ENCODE data around the gene MAGIX. TPM values are rescaled to one million over a fixed set of nuclear protein-coding genes. Genes with fewer than 3 reads are reported as not detected.

Gene MAGIX
- total RNA-seq, 2 experiments from 2014 or later, result 0.89 to 0.93 TPM

GRCh38 chrX:49166914-49167739 lies 4.6 kb downstream of the MAGIX start:
- Mint-ChIP-seq H3K9me3 (no peaks in the 10 kb centered on the region), H3K27ac (peak overlapping the region; percentile 86), H3K36me3 (ENCODE audit: low read depth) (no peaks in the 10 kb centered on the region), H3K4me1 (ENCODE audit: low read depth) (peaks cover 32% of the 10 kb centered on the region), H3K27me3 (no peaks in the 10 kb centered on the region), H3K4me3 (peak overlapping the region; percentile 80)
- H3K36me3 ChIP-seq (ENCODE audit: insufficient read depth, low read length), result no peaks in the 10 kb centered on the region
- POLR2A ChIA-PET, result interaction anchor here (0.7 to 6.0 kb wide), 15 partner anchors 8 to 593 kb away, joined by 3 to 50 read pairs (median 4); partner anchors contain the start of genes GRIPAP1, OTUD5, PRAF2 and RBM3
- peak in 13 of 14 experiments; percentile 30 to 86 (median 61) for DNase-seq
- no peaks in the 10 kb centered on the region for H3K27me3 ChIP-seq (ENCODE audit: control insufficient read depth in 1 of 2, insufficient read depth in 2 of 2, low read length in 2 of 2)
- peaks cover 59% of the 10 kb centered on the region for H3K4me1 ChIP-seq (ENCODE audit: insufficient read depth, low read length)
- CTCF ChIA-PET, result interaction anchor here (0.8 to 3.2 kb wide), 4 partner anchors 11 to 60 kb away, joined by 3 to 15 read pairs (median 6); no protein-coding TSS in a partner anchor
- TF ChIP-seq, protein P1, sequence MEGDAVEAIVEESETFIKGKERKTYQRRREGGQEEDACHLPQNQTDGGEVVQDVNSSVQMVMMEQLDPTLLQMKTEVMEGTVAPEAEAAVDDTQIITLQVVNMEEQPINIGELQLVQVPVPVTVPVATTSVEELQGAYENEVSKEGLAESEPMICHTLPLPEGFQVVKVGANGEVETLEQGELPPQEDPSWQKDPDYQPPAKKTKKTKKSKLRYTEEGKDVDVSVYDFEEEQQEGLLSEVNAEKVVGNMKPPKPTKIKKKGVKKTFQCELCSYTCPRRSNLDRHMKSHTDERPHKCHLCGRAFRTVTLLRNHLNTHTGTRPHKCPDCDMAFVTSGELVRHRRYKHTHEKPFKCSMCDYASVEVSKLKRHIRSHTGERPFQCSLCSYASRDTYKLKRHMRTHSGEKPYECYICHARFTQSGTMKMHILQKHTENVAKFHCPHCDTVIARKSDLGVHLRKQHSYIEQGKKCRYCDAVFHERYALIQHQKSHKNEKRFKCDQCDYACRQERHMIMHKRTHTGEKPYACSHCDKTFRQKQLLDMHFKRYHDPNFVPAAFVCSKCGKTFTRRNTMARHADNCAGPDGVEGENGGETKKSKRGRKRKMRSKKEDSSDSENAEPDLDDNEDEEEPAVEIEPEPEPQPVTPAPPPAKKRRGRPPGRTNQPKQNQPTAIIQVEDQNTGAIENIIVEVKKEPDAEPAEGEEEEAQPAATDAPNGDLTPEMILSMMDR (IDR thresholded peaks at IDR 0.05), result no peak
- H3K9me3 ChIP-seq (ENCODE audit: control insufficient read depth in 1 of 2, insufficient read depth in 1 of 2, low read length in 2 of 2), result no peaks in the 10 kb centered on the region
- H3K27ac ChIP-seq (ENCODE audit: low read depth in 1 of 2, low read length in 2 of 2), result peak overlapping the region; percentile 72 to 78
- peak overlapping the region; percentile 56 for H3K4me3 ChIP-seq (ENCODE audit: low read length)
- peak; percentile 21 for ATAC-seq (ENCODE audit: poor library complexity)
- intact Hi-C loops (cut with DNase I, micrococcal nuclease), result no loop called here

- H3K9me3 Mint-ChIP-seq, result no peaks in the 10 kb centered on the region
- ATAC-seq (ENCODE audit: poor library complexity), result no peak
- H3K4me3 ChIP-seq (ENCODE audit: low read length), result peak overlapping the region; percentile 56
- H3K27ac ChIP-seq (ENCODE audit: low read depth in 1 of 2, low read length in 2 of 2), result peak overlapping the region; percentile 72 to 78
- DNase-seq, result no peak
- H3K27me3 ChIP-seq (ENCODE audit: control insufficient read depth in 1 of 2, insufficient read depth in 2 of 2, low read length in 2 of 2), result no peaks in the 10 kb centered on the region
- ChIA-PET POLR2A (interaction anchor here (1.3 to 6.0 kb wide), 5 partner anchors 13 to 366 kb away, joined by 3 to 50 read pairs (median 8); partner anchors contain the start of genes OTUD5 and WDR45), CTCF (interaction anchor here (1.3 to 3.2 kb wide), 3 partner anchors 12 to 25 kb away, joined by 5 to 15 read pairs (median 6); no protein-coding TSS in a partner anchor)
- peaks cover 62% of the 10 kb centered on the region for H3K4me1 ChIP-seq (ENCODE audit: insufficient read depth, low read length)
- no peaks in the 10 kb centered on the region for H3K27me3 Mint-ChIP-seq
- peak overlapping the region; percentile 80 for H3K4me3 Mint-ChIP-seq
- H3K36me3 Mint-ChIP-seq (ENCODE audit: low read depth), result no peaks in the 10 kb centered on the region
- peak overlapping the region; percentile 86 for H3K27ac Mint-ChIP-seq
- H3K9me3 ChIP-seq (ENCODE audit: control insufficient read depth in 1 of 2, insufficient read depth in 1 of 2, low read length in 2 of 2), result no peaks in the 10 kb centered on the region
- TF ChIP-seq, protein P1 (IDR thresholded peaks at IDR 0.05), result no peak
- intact Hi-C loops (cut with DNase I, micrococcal nuclease), result no loop called here
- H3K4me1 Mint-ChIP-seq (ENCODE audit: low read depth), result peaks cover 34% of the 10 kb centered on the region
- no peaks in the 10 kb centered on the region for H3K36me3 ChIP-seq (ENCODE audit: insufficient read depth, low read length)
Measured at GRCh38 chrX:49167740-49168108, 5.2 kb downstream of the MAGIX start.

- H3K4me3 ChIP-seq (ENCODE audit: low read length), result peak within 1 kb of the TSS; percentile 81
- H3K27ac Mint-ChIP-seq, result peak within 1 kb of the TSS; percentile 84
- peaks cover 42% of the 10 kb centered on the region for H3K4me1 ChIP-seq (ENCODE audit: insufficient read depth, low read length)
- TF ChIP-seq, protein P1 (IDR thresholded peaks at IDR 0.05), result no peak
- H3K9me3 ChIP-seq (ENCODE audit: control insufficient read depth in 1 of 2, insufficient read depth in 1 of 2, low read length in 2 of 2), result no peaks in the 10 kb centered on the region
- H3K27me3 ChIP-seq (ENCODE audit: control insufficient read depth in 1 of 2, insufficient read depth in 2 of 2, low read length in 2 of 2), result no peaks in the 10 kb centered on the region
- DNase-seq (peak in 13 of 14 experiments; percentile 36 to 84 (median 69)), ATAC-seq (ENCODE audit: poor library complexity) (peak; percentile 49)
- H3K27ac ChIP-seq (ENCODE audit: low read depth in 1 of 2, low read length in 2 of 2), result peak within 1 kb of the TSS; percentile 50 to 62
- peaks cover 36% of the 10 kb centered on the region for H3K4me1 Mint-ChIP-seq (ENCODE audit: low read depth)
- ChIA-PET CTCF (interaction anchor here (1.0 to 1.4 kb wide), 3 partner anchors 8 to 16 kb away, joined by 3 to 6 read pairs (median 3); no protein-coding TSS in a partner anchor), POLR2A (interaction anchor here (0.7 to 1.5 kb wide), 6 partner anchors 8 to 597 kb away, joined by 3 to 7 read pairs (median 3); partner anchors contain the start of genes RBM3 and WDR45)
- H3K27me3 Mint-ChIP-seq, result no peaks in the 10 kb centered on the region
- intact Hi-C loops (cut with DNase I, micrococcal nuclease), result no loop called here
- H3K36me3 ChIP-seq (ENCODE audit: insufficient read depth, low read length), result peaks cover 24% of the 10 kb centered on the region
- peaks cover 28% of the 10 kb centered on the region for H3K36me3 Mint-ChIP-seq (ENCODE audit: low read depth)
- H3K4me3 Mint-ChIP-seq, result peak within 1 kb of the TSS; percentile 91
- no peaks in the 10 kb centered on the region for H3K9me3 Mint-ChIP-seq
Measured at GRCh38 chrX:49171752-49172279, 9.3 kb downstream of the MAGIX start, which contains the start of gene PLP2. Gene PLP2, plus strand, starts transcription at chrX:49171898. Its CDS starts 103 bp downstream, at chrX:49172001.

Measured in CD4-positive, alpha-beta T cell (primary cell).